Measurements from ENCODE around the gene MCTP1. TPM values are rescaled to one million over a fixed set of nuclear protein-coding genes. Genes with fewer than 3 reads are reported as not detected.

Gene MCTP1
- total and polyA plus RNA-seq, 10 of the 15 experiments (the other 5 are each of a cell fraction or from before 2014, with no cell fraction given): 12.6 to 45.9 (median 18.8) TPM

GRCh38 chr5:94977437-94977836, 307.5 kb downstream of the MCTP1 start (continued):
- TF ChIP-seq CUX1 (IDR thresholded peaks at IDR 0.05; ENCODE audit: insufficient replicate concordance, low read depth, low read length) (no peak), ZNF207 (IDR thresholded peaks at IDR 0.05; ENCODE audit: borderline replicate concordance) (no peak), EP300 (IDR thresholded peaks at IDR 0.05; ENCODE audit: borderline replicate concordance in 1 of 2, control insufficient read depth in 1 of 2, low read depth in 2 of 2, low read length in 2 of 2) (no peak), BRCA1 (IDR thresholded peaks at IDR 0.05; ENCODE audit: low read depth, low read length) (no peak)
- TF ChIP-seq, protein P1, sequence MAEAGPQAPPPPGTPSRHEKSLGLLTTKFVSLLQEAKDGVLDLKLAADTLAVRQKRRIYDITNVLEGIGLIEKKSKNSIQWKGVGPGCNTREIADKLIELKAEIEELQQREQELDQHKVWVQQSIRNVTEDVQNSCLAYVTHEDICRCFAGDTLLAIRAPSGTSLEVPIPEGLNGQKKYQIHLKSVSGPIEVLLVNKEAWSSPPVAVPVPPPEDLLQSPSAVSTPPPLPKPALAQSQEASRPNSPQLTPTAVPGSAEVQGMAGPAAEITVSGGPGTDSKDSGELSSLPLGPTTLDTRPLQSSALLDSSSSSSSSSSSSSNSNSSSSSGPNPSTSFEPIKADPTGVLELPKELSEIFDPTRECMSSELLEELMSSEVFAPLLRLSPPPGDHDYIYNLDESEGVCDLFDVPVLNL (IDR thresholded peaks at IDR 0.05; ENCODE audit: low read depth, low read length): no peak

All from GM12878 (cell line).